Measurements from ENCODE around the gene MC4R.

Gene MC4R

GRCh38 chr18:60322591-60322990 lies 50.0 kb downstream of the MC4R start:
- no peak for DNase-seq
